Endothelial cell of umbilical vein (primary cell): ENCODE results near the gene SLC9A9. TPM values are rescaled to one million over a fixed set of nuclear protein-coding genes. Genes with fewer than 3 reads are reported as not detected.

Source experiments
- BruUV-seq: library from RNA; stranded (reverse); fragments of 400-500 nt; replicated peaks from 2 replicates; lab custom pipeline; 2021; lab: Mats Ljungman, UMichigan
- CTCF ChIA-PET: fragments of 300-600, 350-600 bp; sonication (Branson Sonifier 250); formaldehyde crosslinking; loops from one replicate; lab custom pipeline; 2021; ENCODE audit warnings: antibody characterized with exemption, inconsistent platforms; lab: Charles Lee
- POLR2A ChIA-PET: fragments of 300-600, 350-600 bp; sonication (Branson Sonifier 250); formaldehyde crosslinking; loops from one replicate; lab custom pipeline; 2021; ENCODE audit warnings: antibody characterized with exemption, inconsistent platforms; lab: Charles Lee
- DNase-seq: peaks from one replicate; pipeline ENCODE4 v3.0.0-alpha.2; 2011; ENCODE audit warnings: low read depth, low spot score
- FAIRE-seq: peaks from 2 replicates; lab custom pipeline; 2011; peaks lifted over from hg19 to GRCh38; lab: Jason Lieb, UNC
- H2AFZ ChIP-seq: 2 replicates; pipeline ENCODE4 v1.6.0; 2012; ENCODE audit warnings: low read depth, low read length, control low read depth, inconsistent platforms
- H3K27ac ChIP-seq: 2 replicates; pipeline ENCODE4 v1.5.1; 2011; ENCODE audit warnings: low read depth, mild to moderate bottlenecking, control low read depth, low read length, moderate library complexity; ENCODE audit not compliant: insufficient read depth
- H3K27me3 ChIP-seq, 2 experiments: 2 replicates each; pipeline versions ENCODE4 v1.6.0 to v1.6.1; 2011; ENCODE audit warnings: low read length in 2 of 2, mixed read lengths in 1 of 2; ENCODE audit not compliant: control insufficient read depth in 2 of 2, insufficient read depth in 2 of 2
- H3K36me3 ChIP-seq, 2 experiments: 2 replicates in 1 of 2; 3 replicates in 1 of 2; pipeline ENCODE4 v1.5.1; 2011; ENCODE audit warnings: low read length in 2 of 2, mild to moderate bottlenecking in 1 of 2, moderate library complexity in 1 of 2; ENCODE audit not compliant: control insufficient read depth in 2 of 2, insufficient read depth in 2 of 2; ENCODE audit errors: extremely low read depth in 1 of 2
- H3K4me1 ChIP-seq: 3 replicates; pipeline ENCODE4 v1.5.1; 2011; ENCODE audit warnings: mild to moderate bottlenecking, low read length; ENCODE audit not compliant: control insufficient read depth, insufficient read depth; ENCODE audit errors: extremely low read depth
- H3K4me2 ChIP-seq: 2 replicates; pipeline ENCODE4 v1.6.1; 2011; ENCODE audit warnings: low read length, control low read depth, mixed read lengths; ENCODE audit not compliant: insufficient read depth
- H3K4me3 ChIP-seq, 3 experiments: fragments of 200-600 bp in 1 of 3; sonication (generic), shearing (Covaris generic) in 1 of 3; replicated peaks in 1 of 3; 2 replicates each; pipeline ENCODE4 v1.5.1; 2011 to 2016; ENCODE audit warnings: control low read depth in 3 of 3, low read length in 3 of 3, mild to moderate bottlenecking in 2 of 3, inconsistent platforms in 1 of 3, low read depth in 1 of 3, moderate library complexity in 1 of 3; ENCODE audit not compliant: insufficient read depth in 1 of 3
- H3K79me2 ChIP-seq: 2 replicates; pipeline ENCODE4 v1.6.0; 2012; ENCODE audit warnings: low read length, inconsistent platforms; ENCODE audit not compliant: control insufficient read depth, insufficient read depth
- H3K9ac ChIP-seq: replicated peaks from 2 replicates; pipeline ENCODE3; 2011; ENCODE audit warnings: low read length, control low read depth; ENCODE audit not compliant: insufficient read depth; ENCODE audit errors: extremely low read depth
- H3K9me1 ChIP-seq: replicated peaks from 3 replicates; pipeline ENCODE4 v1.6.0; 2011; ENCODE audit warnings: mild to moderate bottlenecking, low read length; ENCODE audit not compliant: control insufficient read depth, insufficient read depth; ENCODE audit errors: extremely low read depth
- H3K9me3 ChIP-seq: replicated peaks from 2 replicates; pipeline ENCODE4 v1.5.1; 2012; ENCODE audit warnings: low read length, inconsistent platforms; ENCODE audit not compliant: control insufficient read depth, insufficient read depth
- H4K20me1 ChIP-seq: replicated peaks from 2 replicates; pipeline ENCODE3; 2011; ENCODE audit warnings: mild to moderate bottlenecking, low read length; ENCODE audit not compliant: control insufficient read depth, insufficient read depth; ENCODE audit errors: extremely low read depth
- EZH2 ChIP-seq: IDR thresholded peaks from 2 replicates; pipeline ENCODE4 v1.6.1; 2012; ENCODE audit warnings: borderline replicate concordance, low read depth, mild to moderate bottlenecking, moderate library complexity, low read length, inconsistent platforms; ENCODE audit not compliant: severe bottlenecking
- FOS ChIP-seq: IDR thresholded peaks from 2 replicates; pipeline ENCODE4 v1.6.1; 2011; ENCODE audit warnings: mild to moderate bottlenecking, low read length, moderate library complexity, borderline replicate concordance; ENCODE audit not compliant: insufficient read depth
- GATA2 ChIP-seq: IDR thresholded peaks from 2 replicates; pipeline ENCODE4 v1.7.0; 2011; ENCODE audit warnings: low read depth, mild to moderate bottlenecking, moderate library complexity, mixed read lengths, low read length; ENCODE audit not compliant: insufficient read length, insufficient read depth
- JUN ChIP-seq: IDR thresholded peaks from 2 replicates; pipeline ENCODE4 v1.6.1; 2011; ENCODE audit warnings: borderline replicate concordance, low read depth; ENCODE audit not compliant: insufficient read length, insufficient read depth
- MYC ChIP-seq: IDR thresholded peaks from one replicate; pipeline ENCODE4 v1.6.1; 2011; ENCODE audit warnings: mild to moderate bottlenecking, low read depth, low read length
- POLR2A ChIP-seq: IDR thresholded peaks from 2 replicates; pipeline ENCODE4 v1.6.1; 2012; ENCODE audit warnings: low read depth, mild to moderate bottlenecking, control low read depth, low read length
- POLR2AphosphoS5 ChIP-seq: IDR thresholded peaks from 2 replicates; pipeline ENCODE4 v1.6.1; 2012; ENCODE audit warnings: low read depth, mild to moderate bottlenecking, control low read depth, low read length, moderate library complexity; ENCODE audit not compliant: insufficient read depth
- dilution Hi-C: fragments of 300-500 bp; cut with MboI; formaldehyde crosslinking; loops from one replicate; pipeline ENCODE4 v1.15.0; 2019; ENCODE audit warnings: low sequenced_read_pairs; ENCODE audit not compliant: extremely low pct_ligation_motif_present
- intact Hi-C: fragments of 100-400 bp; cut with micrococcal nuclease; formaldehyde crosslinking; loops from one replicate; pipeline ENCODE4 v1.10.0; 2022
- polyA plus RNA-seq, 4 experiments: library from polyadenylated mRNA; depleted of rRNA in 3 of 4; stranded (reverse) in 3 of 4; unstranded in 1 of 4; fragments of >200 nt; gene quantifications; 2 replicates each; pipeline versions ENCODE4 v1.2.1 to v1.2.3, GENCODE V29; 2011 to 2012; ENCODE audit warnings: missing spikeins in 1 of 4
- total RNA-seq: library from RNA; stranded (reverse); gene quantifications from 2 replicates; pipeline ENCODE4 v1.2.3, GENCODE V29; 2021
- TF ChIP-seq, protein P1 (sequence below), 2 donors: IDR thresholded peaks; 1 replicate in 1 of 2; 2 replicates in 1 of 2; pipeline ENCODE4 v1.5.1; 2011; ENCODE audit warnings: low read length in 2 of 2, mild to moderate bottlenecking in 2 of 2, moderate library complexity in 2 of 2, control low read depth in 1 of 2, inconsistent platforms in 1 of 2, low read depth in 1 of 2; ENCODE audit not compliant: insufficient read depth in 1 of 2; ENCODE audit errors: extremely low read depth in 1 of 2
- TF ChIP-seq, protein P2 (sequence below): IDR thresholded peaks from 2 replicates; pipeline ENCODE4 v1.6.1; 2011; ENCODE audit not compliant: insufficient read depth, insufficient read length

SLC9A9 gene
- total and polyA plus RNA-seq, 2 donors (not counting 3 experiments of a cell fraction or from before 2014, with no cell fraction given): 1.5 to 1.8 TPM

DNA sequence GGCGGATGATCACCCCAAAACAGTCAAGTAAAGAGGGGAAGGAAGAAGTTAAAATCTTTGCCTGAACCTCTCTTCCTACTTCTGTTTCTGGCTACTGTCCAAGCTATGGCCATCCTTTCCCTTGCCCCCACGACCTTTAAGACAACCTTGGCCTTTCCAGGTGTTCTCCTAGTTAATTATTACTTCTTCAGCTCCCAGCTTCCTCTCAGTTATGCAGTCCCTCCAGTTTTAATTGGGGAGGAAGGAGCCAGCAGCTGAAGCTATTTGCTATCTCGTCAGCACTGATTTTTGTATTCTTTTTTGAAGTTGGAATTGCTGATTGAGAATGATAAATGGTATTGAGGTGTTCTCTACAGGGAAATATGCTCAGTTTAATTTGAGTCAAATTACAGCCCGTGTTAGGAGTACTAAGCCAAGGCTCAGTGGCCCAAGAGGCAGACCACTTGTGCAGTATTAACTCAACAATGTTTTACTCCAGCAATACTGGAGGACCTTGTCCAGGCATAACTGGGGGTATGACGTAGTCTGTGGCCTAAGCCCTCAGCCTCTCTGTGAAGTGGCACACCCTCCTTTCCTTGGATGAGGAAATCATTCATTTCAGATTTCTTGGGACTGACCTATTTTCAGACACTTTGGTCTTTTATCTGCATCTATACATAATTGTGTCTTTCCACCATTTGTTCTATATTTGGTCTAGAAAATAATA lies 336.9 kb downstream of the SLC9A9 start:
- CTCF ChIA-PET: interaction anchor here (1.0 kb wide), 1 partner anchor 10 kb away, joined by 3 read pairs; no protein-coding TSS in a partner anchor
- dilution Hi-C loops: no loop called here
- Histone ChIP-seq H3K27ac (no peak overlapping the region), H3K9ac (no peak overlapping the region), H3K9me1 (no peaks in the 10 kb centered on the region), H3K9me3 (no peaks in the 10 kb centered on the region), H4K20me1 (no peaks in the 10 kb centered on the region), H3K4me1 (no peaks in the 10 kb centered on the region), H2AFZ (no peak overlapping the region), H3K27me3 (no peaks in the 10 kb centered on the region), H3K4me2 (no peak overlapping the region), H3K79me2 (no peaks in the 10 kb centered on the region), H3K4me3 (no peak overlapping the region), H3K36me3 (no peaks in the 10 kb centered on the region)
- intact Hi-C loops: no loop called here
- no TSS peak for BruUV-seq
- TF ChIP-seq FOS (no peak), GATA2 (no peak), EZH2 (no peak), POLR2AphosphoS5 (no peak), POLR2A (no peak), MYC (no peak), JUN (no peak)
- TF ChIP-seq, protein P1, sequence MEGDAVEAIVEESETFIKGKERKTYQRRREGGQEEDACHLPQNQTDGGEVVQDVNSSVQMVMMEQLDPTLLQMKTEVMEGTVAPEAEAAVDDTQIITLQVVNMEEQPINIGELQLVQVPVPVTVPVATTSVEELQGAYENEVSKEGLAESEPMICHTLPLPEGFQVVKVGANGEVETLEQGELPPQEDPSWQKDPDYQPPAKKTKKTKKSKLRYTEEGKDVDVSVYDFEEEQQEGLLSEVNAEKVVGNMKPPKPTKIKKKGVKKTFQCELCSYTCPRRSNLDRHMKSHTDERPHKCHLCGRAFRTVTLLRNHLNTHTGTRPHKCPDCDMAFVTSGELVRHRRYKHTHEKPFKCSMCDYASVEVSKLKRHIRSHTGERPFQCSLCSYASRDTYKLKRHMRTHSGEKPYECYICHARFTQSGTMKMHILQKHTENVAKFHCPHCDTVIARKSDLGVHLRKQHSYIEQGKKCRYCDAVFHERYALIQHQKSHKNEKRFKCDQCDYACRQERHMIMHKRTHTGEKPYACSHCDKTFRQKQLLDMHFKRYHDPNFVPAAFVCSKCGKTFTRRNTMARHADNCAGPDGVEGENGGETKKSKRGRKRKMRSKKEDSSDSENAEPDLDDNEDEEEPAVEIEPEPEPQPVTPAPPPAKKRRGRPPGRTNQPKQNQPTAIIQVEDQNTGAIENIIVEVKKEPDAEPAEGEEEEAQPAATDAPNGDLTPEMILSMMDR (IDR thresholded peaks at IDR 0.05; ENCODE audit: extremely low read depth in 1 of 2, insufficient read depth in 1 of 2, low read depth in 1 of 2, low read length in 2 of 2): no peak
- TF ChIP-seq, protein P2, sequence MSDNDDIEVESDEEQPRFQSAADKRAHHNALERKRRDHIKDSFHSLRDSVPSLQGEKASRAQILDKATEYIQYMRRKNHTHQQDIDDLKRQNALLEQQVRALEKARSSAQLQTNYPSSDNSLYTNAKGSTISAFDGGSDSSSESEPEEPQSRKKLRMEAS: no peak
- POLR2A ChIA-PET: no interaction called here
- FAIRE-seq (no peak), DNase-seq (no peak)
